COLO668 (cell line): Measurements from ENCODE around the gene MLLT6.
A peak's percentile ranks its signal among the peaks of the same experiment; 100 is the strongest.

Experiments
- DNase-seq: peaks from one replicate; lab custom pipeline; 2025; ENCODE audit not compliant: unreplicated experiment; lab: John Stamatoyannopoulos, UW

The MLLT6 gene

DNA sequence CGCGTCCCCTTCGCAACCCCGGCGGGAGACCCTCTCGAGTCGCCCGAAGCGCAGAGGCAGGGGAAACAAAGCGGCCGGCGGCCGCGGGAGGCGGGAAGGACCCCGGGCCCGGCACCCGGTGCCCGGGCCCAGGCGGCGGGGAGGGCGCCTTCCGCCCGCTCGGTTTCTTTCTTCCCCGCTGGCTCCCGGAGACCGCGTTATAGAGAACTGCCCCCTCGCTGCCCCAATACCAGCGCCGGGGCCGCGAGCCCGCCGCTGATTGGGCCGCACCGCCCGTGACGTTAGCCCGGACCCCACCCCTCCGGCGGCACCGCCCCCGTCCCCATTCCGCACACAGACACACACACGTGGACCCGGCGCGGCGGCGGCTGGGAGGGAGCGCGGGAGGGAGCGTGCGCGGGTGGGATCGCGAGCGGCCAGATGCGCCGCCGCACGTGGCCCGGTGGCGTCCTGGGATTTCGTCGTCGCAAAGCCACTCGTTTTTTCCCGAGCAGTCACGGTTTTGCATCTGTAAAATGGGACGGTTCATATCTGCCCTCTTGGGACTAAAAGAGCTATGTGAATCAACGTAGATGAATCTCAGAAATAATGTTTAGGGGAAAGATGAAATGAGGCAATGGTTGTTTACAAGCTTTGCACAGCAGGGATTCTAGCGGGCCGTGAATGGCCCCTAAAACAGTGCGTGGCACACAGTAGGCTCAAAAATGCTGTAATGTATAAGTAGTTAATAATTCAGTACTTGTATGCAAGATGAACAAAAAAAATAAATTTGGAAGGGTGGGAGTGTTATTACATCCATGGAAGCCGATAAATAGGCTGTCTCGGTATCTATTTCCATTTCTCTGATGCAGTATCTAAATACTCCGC, 30.1 kb upstream of the MLLT6 start, which contains the start of gene EPOP:
EPOP (minus strand) TSS at position 209 of the 867 bp plus-strand sequence. CDS start 462 bp downstream, outside the sequence.
- peak; percentile 74 for DNase-seq

DNA sequence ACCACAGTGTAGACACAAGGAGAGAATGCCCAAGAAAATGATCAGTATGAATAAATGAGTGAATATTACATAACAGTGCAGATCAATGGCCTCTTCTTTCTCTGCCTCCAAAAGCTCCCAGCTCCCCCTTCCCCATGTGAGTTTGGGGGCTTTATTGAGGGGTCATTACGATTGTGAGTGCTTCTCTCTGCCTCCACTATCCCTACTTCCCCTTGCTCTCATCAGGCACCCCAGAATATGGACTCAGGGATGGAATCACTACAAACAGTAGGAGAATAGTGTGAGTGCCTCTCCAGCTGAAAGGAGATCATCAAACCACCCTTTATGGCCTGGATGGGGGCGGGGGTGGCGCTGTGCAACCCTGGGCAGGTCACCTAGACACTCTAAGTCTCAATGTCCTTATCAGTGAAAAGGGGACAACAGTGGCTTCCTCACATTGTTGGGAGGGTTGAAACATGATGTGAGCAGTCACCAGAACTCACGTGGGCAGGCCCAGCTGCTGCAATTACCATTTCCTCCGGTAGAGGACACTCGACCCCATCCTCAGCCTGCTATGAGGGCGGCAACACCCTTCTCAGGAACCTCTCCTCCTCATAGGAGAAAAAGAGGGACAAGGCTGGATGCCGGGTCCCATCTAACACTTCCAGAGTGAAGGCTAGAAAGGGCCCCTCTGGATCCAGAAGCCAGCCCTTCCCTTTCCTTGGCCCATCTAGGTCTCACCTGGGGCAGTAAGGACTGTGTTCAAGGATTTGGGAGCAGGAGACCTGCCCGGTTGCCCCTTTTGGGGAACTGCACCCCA, 28.2 kb upstream of the MLLT6 start:
- DNase-seq: peak; percentile 63

DNA sequence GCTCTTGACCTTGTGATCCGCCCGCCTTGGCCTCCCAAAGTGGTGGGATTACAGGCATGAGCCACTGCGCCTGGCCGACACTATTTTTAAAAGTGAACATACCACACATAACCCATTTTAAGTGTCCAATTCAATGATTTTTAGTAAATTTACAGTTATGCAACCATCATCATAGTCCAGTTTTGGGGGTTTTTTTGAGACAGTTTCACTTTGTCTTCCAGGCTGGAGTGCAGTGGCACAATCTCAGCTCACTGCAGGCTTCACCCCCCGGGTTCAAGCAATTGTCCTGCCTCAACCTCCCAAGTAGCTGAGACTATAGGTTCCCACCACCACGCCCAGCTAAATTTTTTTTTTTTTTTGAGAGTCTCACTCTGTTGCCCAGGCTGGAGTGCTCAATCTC, 27.3 kb upstream of the MLLT6 start:
- DNase-seq: no peak

DNA sequence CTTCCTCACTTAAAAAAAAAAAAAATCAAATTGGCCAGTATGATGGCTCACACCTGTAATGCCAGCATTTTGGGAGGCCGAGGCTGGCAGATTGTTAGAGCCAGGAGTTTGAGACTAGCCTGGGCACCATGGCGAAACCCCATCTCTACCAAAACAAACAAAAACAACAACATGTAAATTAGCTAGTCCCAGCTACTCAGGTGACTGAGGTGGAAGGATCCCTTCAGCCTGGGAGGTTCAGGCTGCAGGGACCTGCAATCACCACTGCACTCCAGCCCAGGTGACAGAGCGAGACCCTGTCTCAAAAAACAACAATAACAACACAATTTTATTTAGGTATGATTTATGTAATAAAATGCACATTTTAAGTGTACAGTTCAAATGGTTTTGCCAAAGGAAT, 24.0 kb upstream of the MLLT6 start:
- DNase-seq: no peak

DNA sequence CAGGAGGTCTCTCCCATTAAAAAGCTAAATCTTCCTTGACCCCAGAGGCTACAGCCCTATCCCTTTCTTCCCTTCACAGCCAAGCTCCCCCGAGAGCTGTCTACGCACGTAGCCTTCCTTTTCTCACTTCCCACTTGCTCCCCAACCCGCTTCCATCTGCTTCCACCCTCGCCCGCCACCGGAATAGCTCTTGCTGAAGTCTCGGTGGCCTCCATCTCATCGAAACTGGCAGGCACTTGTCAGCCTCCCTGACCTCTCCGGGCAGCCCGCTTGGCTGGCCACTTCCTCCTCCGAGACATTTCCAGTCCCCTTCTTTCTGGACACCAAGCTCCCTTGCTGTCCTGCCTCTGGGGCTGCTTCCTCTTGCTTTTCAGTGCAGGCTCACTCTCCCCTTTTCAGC, 19.6 kb upstream of the MLLT6 start:
- DNase-seq: no peak

DNA sequence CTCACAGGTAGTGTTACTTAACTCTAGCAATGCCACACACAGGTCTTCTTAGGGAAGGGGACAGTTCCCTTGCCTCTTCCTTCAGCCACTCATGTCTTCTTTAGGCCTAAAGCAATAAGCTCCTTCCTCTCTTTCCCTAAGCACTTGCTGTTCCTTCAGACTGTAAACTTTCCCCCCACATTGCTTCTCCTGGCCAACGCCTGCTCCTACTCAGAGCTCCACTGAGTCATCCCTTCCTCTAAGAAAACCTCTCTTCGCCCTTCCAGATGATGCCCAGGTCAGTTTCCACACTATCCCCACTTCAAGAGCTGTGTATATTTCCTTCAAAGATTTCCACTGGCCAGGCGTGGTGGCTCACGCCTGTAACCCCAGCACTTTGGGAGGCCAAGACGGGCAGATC, 17.8 kb upstream of the MLLT6 start:
- no peak for DNase-seq

DNA sequence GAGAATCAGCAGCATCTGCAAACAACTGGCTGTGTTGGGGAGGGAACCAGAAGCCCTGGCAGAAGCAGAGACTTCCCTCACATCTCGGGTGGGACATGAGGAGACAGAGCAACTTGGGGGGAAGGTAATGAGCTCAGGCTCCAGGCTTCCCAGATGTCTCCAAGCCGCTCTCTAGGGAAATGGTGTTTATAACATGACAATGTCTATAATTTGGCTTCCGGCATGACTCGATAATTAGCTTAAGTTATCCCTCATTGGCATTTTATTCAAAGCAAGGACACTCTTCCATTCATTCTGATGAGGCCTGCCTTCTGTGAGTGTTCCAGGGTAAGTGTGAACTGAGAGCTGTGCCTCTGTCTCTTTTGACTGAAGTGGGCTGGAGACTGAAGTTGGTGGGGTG, 14.7 kb upstream of the MLLT6 start:
- no peak for DNase-seq

DNA sequence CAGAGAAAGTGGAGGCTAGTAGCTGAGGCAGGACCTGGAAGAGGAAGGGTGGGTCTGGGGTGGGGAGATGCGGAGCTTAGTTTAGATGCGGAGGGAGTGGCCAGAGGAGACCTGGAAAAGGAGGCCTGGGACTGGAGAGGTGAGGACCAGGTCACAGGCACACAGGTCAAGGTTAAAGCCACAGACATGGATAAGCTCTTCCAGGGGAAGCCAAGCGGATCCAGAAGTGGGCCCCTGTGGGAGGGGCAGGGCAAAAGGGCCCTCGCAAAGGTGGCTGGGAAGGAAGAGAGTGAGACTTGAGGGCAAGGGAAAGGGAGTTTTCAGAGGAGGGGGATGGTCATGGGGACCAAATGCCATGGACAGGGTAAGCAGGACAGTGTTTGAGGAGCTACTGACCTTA, 13.9 kb upstream of the MLLT6 start:
- no peak for DNase-seq

DNA sequence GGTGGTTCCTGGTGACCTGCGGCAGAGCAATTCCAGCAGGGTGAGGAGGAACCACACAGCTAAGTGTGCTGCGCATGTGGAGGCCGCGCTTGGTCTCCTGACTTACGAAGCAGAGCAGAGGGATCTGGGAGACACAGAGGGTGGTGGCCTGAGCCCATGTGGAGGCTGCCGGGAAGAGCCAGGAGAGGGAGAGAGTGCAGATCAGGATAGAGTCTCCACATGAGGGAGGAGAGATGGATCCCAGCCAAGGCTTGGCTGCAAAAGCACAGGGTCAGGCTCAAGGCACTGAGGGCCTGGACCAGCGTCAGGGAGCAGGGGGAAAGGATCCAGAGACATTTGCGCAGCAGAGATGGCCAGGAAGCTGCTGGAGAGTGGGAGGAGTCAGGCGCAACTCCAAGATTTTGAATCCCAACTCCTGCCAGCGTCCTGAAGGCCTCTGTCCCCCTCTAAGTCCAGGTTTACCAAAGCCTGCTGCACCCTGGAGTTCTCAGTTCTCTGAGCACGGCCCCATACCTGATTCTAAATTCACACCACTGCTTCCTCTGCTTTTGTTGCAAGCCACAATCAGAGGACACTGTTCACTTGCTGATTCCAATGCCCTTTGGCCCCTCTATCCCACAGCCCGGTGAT, 11.3 kb upstream of the MLLT6 start:
- no peak for DNase-seq

DNA sequence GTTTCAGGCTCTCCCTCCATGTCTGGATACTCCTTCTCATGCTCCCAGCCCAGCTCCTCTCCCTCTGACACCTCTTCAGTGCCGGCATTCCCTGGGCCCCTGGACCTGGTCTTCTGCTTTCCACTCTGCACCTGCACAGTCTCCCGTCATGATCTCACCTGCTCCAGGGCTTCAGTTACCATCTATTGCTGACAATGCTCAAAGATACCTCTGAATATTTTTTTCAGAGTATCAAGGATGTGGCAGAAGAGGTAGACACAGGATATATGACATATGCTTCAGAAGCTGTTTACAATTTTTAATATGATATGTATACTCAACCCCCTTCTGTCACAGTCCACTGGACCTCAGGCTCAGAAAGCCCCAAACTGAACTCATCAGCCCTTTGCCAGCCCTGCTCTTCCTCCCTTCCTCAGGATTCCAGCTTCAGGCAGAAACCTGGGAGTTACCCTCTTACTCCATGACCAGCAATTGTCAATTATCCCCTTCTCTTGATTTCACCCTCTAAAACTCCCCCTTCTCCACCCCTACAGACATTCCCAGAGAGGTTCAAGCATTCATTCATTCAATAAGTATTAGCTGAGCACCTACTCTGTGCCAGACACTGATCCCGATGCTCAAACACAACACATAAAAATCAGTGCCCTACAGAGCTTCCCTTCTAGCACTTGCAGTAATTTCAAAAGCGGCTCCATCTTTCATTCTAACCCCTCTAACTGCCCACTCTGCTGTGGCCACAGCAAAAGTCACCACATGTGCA, 7.8 kb upstream of the MLLT6 start:
- peak; percentile 16 for DNase-seq

DNA sequence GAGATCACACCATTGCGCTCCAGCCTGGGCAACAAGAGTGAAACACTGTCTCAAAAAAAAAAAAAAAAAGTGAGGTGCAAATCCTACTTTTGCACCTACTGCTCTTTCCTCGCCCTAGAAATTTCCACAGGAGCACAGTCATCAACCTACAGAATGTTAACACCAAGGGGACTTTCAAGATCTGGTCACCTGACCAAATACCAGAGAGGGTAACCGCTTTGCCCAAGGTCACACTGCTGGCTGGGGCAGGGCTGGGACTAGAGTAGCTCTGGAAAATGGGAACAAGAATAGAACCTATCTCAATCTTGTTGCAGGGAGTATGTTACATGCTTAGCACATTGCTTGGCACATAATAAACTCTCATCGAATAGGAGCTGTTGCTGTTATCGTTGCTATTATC, 6.3 kb upstream of the MLLT6 start:
- DNase-seq: no peak

DNA sequence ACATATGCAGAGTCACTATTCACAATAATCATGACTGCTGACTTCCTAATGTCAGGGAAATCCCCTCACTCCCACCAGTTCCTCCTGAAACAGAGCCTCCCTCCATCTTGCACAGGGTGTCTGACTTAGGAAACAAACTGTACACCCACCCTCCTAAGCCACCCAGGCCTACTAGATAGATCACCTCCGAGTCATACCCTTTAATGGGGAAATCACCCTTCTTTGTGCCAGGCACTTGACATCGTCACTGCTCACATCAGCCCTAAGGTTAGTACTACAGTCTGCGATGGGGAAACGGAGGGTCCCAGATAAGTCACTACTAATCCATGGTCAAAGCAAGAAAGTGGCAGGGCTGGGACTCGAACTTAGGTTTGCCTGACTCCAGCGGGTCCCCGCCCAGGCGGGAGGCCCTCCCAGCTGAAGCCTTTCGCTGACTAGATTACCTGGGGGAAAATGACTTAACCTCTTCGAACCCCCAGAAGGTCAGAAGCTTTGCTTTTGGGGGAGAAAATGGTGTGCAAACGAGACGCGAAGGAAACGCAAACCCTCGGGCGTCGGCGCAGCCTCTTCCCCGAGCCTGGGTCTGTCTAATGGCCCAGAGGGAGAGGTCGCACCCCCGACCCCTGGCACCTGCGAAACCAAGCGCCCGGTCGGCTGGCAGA, 3.4 kb upstream of the MLLT6 start:
- peak; percentile 56 for DNase-seq

DNA sequence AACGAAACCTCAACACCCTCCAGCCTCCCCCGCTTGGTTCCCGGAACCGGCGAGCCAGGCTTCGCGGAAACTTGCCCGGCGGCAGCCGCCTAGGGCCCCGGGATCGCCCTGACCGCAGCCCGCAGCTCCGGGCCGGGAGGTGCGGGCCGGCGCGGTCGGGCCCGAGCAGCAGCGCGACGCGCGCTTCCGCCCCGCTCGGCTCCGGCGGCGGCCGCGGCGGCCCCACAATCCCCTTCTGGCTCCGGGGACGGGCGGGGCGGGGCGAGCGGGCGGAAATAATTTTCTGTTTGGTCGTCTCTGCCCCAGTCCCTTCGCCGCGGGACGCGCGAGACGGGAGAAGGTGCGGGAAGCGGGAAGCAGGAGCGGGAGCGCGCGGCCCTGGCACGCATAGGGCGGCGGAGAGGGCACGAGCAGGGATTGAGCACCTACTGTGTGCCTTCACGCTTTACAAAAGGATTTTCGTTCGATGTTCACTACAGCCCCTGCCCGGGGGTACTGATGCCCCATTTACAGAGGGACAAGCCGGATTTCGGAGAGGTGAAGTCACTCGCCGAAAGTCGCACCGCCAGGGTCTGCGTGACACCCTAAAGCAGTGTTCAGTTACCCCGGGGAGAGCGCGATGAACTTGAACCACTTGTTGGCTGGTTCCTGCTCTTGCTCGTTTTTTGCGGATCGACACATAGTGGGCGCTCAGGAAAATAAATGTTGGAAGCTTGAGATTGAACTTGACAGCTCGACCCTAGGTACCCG, 2.7 kb upstream of the MLLT6 start:
- DNase-seq: peak; percentile 91

DNA sequence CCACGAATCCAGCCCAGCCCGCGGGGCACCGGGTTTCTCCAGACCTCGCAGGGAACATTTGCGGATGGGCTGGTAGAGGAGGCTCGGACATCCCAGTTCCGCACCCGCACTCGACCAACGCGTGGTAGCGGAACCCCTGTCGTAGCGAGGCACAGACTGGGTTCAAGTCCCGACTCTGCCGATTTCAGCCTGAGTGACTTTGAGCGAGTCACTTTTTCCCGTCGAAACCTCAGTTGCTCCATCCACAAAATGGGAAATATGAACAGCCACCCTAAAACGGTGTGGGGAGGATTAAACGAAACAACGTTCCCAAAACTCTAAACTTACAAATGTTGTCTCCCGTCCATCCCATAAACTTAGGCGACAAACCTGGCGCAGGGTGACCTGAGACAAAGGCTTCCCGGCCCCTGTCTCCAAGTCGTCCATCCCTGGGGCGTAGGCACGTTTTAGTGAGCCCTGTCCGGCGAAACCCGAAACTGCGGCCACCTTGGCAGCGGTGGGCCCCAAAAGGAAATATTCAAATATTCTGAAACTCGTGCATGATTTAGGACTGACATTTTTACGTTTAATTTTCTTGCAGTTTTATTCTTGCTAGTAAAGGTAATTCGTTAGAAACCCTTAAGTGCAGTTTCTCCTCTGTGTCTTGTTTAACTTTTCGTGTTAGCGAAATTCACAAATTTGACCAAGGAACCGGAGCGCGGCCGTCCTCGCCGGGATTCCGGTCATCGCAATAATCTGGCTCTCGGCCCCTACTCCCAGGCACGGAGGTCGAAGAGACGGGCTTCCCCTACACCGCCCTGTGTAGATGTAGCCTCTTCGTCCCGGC, 1.9 kb upstream of the MLLT6 start:
- DNase-seq: peak; percentile 42

DNA sequence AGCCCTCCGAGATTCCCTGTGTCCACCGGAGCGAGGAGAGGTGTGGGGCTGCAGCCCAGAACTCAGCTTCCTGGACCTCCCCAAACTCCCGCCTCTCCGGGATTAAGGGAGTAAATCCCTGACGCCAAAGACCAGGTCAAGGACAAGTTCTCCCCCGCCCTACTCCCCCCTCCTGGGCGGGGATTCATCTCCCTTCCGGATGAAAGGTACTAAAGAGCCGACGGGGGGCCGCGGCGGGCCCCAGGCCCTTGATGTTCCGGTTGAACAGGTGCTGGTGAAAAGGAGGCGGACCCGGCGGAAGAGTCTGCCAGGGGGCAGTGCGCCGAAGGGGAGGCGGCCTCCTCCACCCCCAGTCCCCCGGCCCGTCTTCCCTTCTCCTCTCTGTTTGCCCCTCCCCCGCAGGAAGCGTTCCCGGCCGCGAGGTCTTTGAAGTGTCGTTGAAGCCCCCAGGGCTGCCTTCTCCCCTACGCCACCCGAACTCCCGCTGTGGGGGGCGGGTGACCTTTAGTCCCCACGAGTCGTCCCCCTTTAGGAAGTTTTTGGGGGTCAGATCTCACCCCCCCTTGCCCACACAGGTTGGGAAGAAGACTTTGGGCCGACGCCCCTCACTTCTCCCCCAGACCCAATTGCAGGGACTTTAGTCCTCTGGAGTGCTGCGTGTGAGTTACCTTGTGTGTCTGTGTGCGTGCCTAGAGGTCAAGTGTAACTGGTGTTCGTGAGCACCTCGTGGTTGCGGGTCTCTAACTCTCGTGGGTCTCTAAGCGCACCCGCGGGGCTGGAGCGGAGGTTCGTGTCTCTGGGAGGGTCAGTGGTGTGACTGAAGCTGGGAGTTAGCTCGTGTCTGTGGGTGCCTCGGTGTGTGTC, 1.1 kb upstream of the MLLT6 start:
- peak; percentile 95 for DNase-seq

DNA sequence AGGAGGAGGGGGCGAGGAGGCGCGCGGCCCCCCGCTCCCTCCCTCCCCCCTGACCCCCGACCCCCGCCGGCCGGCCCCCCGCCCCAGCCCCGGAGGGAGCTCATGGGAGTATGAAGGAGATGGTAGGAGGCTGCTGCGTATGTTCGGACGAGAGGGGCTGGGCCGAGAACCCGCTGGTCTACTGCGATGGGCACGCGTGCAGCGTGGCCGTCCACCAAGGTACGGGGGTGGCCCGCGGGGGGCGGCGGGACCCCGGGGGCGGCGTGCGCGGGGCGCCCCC, 390 bp downstream of the MLLT6 start:
- DNase-seq: no peak

DNA sequence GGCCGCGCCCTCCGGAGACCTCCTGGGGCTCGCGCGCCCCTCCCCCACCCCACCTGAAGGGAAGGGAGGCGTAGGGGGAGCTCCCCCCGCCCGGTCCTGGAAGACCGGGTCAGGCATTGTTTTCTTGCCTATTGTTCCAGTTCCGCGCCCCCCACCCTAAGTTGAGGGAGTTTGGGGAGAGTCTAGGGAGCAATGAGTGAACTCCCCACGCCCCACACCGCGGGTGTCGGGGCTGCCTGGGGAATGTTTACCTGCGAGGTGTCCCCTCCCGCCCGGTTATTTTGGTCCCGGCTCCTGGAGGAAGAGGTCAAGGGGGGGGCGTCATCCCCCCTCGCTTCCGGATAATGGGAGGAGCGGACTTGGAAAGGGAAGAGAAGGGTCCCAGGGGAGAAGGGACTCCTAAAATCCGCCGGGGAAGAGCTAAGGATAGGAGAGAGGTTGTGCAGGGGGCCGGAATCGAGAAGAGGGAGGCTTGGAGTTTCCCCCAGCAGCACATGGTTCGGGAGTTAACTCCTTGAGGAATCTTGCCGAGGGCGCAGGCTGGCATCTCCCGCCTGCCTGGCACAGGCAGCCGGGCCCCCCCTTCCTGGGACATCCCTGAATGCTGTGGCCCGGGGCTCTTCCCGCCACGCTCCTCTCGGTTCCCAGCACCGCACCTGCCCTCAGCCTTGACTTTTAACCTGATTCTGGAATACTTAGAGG, 881 bp downstream of the MLLT6 start:
- DNase-seq: peak; percentile 59
